SK-N-SH (cell line): ENCODE data around the gene ZC3H4. TPM values are rescaled to one million over a fixed set of nuclear protein-coding genes. Genes with fewer than 3 reads are reported as not detected.

ENCODE experiments used
- CTCF ChIA-PET: fragments of 300-600, 350-600 bp; formaldehyde crosslinking; extraction: SDS; loops from one replicate; lab custom pipeline; 2021; lab: Yijun Ruan, JAX
- POLR2A ChIA-PET: fragments of 350-600 bp; sonication (Branson Sonifier 250); formaldehyde crosslinking; extraction: SDS; loops from one replicate; lab custom pipeline; 2020; ENCODE audit warnings: antibody characterized with exemption, inconsistent platforms; lab: Yijun Ruan, JAX
- DNase-seq: peaks from one replicate; pipeline ENCODE4 v3.0.0; 2012
- H2AFZ ChIP-seq: fragments of 200-600 bp; sonication (generic); 2 replicates; pipeline ENCODE4 v1.8.1; 2016; ENCODE audit warnings: antibody characterized with exemption, mild to moderate bottlenecking, low read depth
- H3F3A ChIP-seq: fragments of 200-600 bp; sonication (generic); replicated peaks from 2 replicates; pipeline ENCODE3; 2016; ENCODE audit warnings: antibody characterized with exemption, mild to moderate bottlenecking; ENCODE audit not compliant: insufficient read depth
- H3K27ac ChIP-seq, 2 experiments: fragments of 200-500 bp in 1 of 2; fragments of 200-600 bp in 1 of 2; sonication (Bioruptor generic) in 1 of 2; sonication (generic), shearing (Covaris generic) in 1 of 2; 2 replicates each; pipeline versions ENCODE4 v1.5.1 to v1.6.1; 2014 to 2016; ENCODE audit warnings: low read depth in 2 of 2, inconsistent platforms in 1 of 2, low read length in 1 of 2, mild to moderate bottlenecking in 1 of 2, mixed read lengths in 1 of 2
- H3K27me3 ChIP-seq: fragments of 200-600 bp; sonication (generic), shearing (Covaris generic); 2 replicates; pipeline ENCODE4 v1.6.1; 2016; ENCODE audit warnings: mixed run types; ENCODE audit not compliant: insufficient read depth
- H3K36me3 ChIP-seq, 2 experiments: fragments of 200-500 bp in 1 of 2; fragments of 200-600 bp in 1 of 2; sonication (Bioruptor generic) in 1 of 2; sonication (generic) in 1 of 2; replicated peaks in 1 of 2; 2 replicates each; pipeline versions ENCODE3 to v1.5.1; 2014 to 2016; ENCODE audit warnings: low read length in 1 of 2, mild to moderate bottlenecking in 1 of 2; ENCODE audit not compliant: insufficient read depth in 2 of 2, control insufficient read depth in 1 of 2
- H3K4me1 ChIP-seq, 2 experiments: fragments of 200-500 bp in 1 of 2; fragments of 200-600 bp in 1 of 2; sonication (Bioruptor generic) in 1 of 2; sonication (generic), shearing (Covaris generic) in 1 of 2; 2 replicates each; pipeline versions ENCODE4 v1.5.1 to v1.6.1; 2014 to 2016; ENCODE audit warnings: low read depth in 1 of 2, low read length in 1 of 2, mixed run types in 1 of 2; ENCODE audit not compliant: insufficient read depth in 2 of 2, control insufficient read depth in 1 of 2
- H3K4me2 ChIP-seq: fragments of 200-600 bp; sonication (generic), shearing (Covaris generic); 2 replicates; pipeline ENCODE4 v1.6.1; 2017; ENCODE audit warnings: mixed run types
- H3K4me3 ChIP-seq, 2 experiments: fragments of 200-500 bp in 1 of 2; fragments of 200-600 bp in 1 of 2; sonication (Bioruptor generic) in 1 of 2; sonication (generic), shearing (Covaris generic) in 1 of 2; 2 replicates each; pipeline versions ENCODE4 v1.5.1 to v1.8.1; 2014 to 2016; ENCODE audit warnings: low read depth in 2 of 2, inconsistent platforms in 1 of 2, low read length in 1 of 2, mild to moderate bottlenecking in 1 of 2, mixed read lengths in 1 of 2, moderate library complexity in 1 of 2
- H3K79me2 ChIP-seq: fragments of 200-600 bp; sonication (generic); 2 replicates; pipeline ENCODE4 v1.8.1; 2017; ENCODE audit warnings: mild to moderate bottlenecking; ENCODE audit not compliant: insufficient read depth
- H3K9ac ChIP-seq: fragments of 200-600 bp; sonication (generic); 2 replicates; pipeline ENCODE4 v1.6.1; 2017; ENCODE audit warnings: mixed run types
- H3K9me2 ChIP-seq: fragments of 200-600 bp; sonication (generic); 2 replicates; pipeline ENCODE4 v1.6.1; 2017; ENCODE audit warnings: mixed run types
- H3K9me3 ChIP-seq: fragments of 200-600 bp; sonication (generic); 2 replicates; pipeline ENCODE4 v1.6.1; 2017; ENCODE audit warnings: mixed run types, mild to moderate bottlenecking, moderate library complexity
- H4K20me1 ChIP-seq: fragments of 200-600 bp; sonication (generic); 2 replicates; pipeline ENCODE4 v1.6.1; 2017; ENCODE audit warnings: mild to moderate bottlenecking, mixed run types; ENCODE audit not compliant: insufficient read depth
- ELF1 ChIP-seq: IDR thresholded peaks from 2 replicates; pipeline ENCODE4 v1.4.0; 2012
- EP300 ChIP-seq, 2 experiments: IDR thresholded peaks; 2 replicates each; pipeline versions ENCODE4 v1.4.0 to v1.6.1; 2012; ENCODE audit warnings: borderline replicate concordance in 1 of 2, low read depth in 1 of 2, low read length in 1 of 2
- FOXJ3 ChIP-seq: sonication (generic); formaldehyde crosslinking; IDR thresholded peaks from 2 replicates; pipeline ENCODE4 v1.5.1; 2020; ENCODE audit warnings: mild to moderate bottlenecking, missing genetic modification reagents
- FOXM1 ChIP-seq: IDR thresholded peaks from 2 replicates; pipeline ENCODE4 v1.4.0; 2012; ENCODE audit warnings: low read depth, mild to moderate bottlenecking
- GABPA ChIP-seq: IDR thresholded peaks from 2 replicates; pipeline ENCODE4 v1.4.0; 2012; ENCODE audit warnings: low read depth, mild to moderate bottlenecking
- GATA2 ChIP-seq: sonication (generic); formaldehyde crosslinking; IDR thresholded peaks from 2 replicates; pipeline ENCODE4 v1.5.0; 2020; ENCODE audit warnings: mild to moderate bottlenecking, missing genetic modification reagents
- JUND ChIP-seq: IDR thresholded peaks from 2 replicates; pipeline ENCODE4 v1.4.0; 2012
- MEF2A ChIP-seq: IDR thresholded peaks from 2 replicates; pipeline ENCODE4 v1.4.0; 2012; ENCODE audit warnings: low read depth, borderline replicate concordance
- NRF1 ChIP-seq: IDR thresholded peaks from 2 replicates; pipeline ENCODE4 v1.6.1; 2012; ENCODE audit warnings: low read depth, mild to moderate bottlenecking, low read length
- POLR2AphosphoS5 ChIP-seq: IDR thresholded peaks from 2 replicates; pipeline ENCODE4 v1.6.1; 2012; ENCODE audit warnings: low read depth, low read length
- RAD21 ChIP-seq: IDR thresholded peaks from 2 replicates; pipeline ENCODE4 v1.6.1; 2012; ENCODE audit warnings: mild to moderate bottlenecking, low read length
- SIN3A ChIP-seq: IDR thresholded peaks from 2 replicates; pipeline ENCODE4 v1.6.1; 2012; ENCODE audit warnings: low read depth, mild to moderate bottlenecking, low read length, moderate library complexity, borderline replicate concordance
- TAF1 ChIP-seq: IDR thresholded peaks from 2 replicates; pipeline ENCODE4 v1.6.1; 2012; ENCODE audit warnings: low read depth, mild to moderate bottlenecking, low read length, moderate library complexity, borderline replicate concordance
- YY1 ChIP-seq: IDR thresholded peaks from 2 replicates; pipeline ENCODE4 v1.4.0; 2012; ENCODE audit warnings: low read depth, mild to moderate bottlenecking
- WGBS: methylation state at CpG from one replicate; pipeline ENCODE4 v1.1.6; 2017; ENCODE audit warnings: low lambda C conversion rate; 5-methylcytosine and 5-hydroxymethylcytosine counted together
- polyA plus RNA-seq, 3 experiments: library from polyadenylated mRNA; depleted of rRNA; stranded (reverse); fragments of >200 nt; gene quantifications; 2 replicates each; pipeline ENCODE4 v1.2.3, GENCODE V29; 2012
- TF ChIP-seq, protein P1 (sequence below): IDR thresholded peaks from 2 replicates; pipeline ENCODE4 v1.4.0; 2012; ENCODE audit warnings: low read depth, borderline replicate concordance
- TF ChIP-seq, protein P2 (sequence below): IDR thresholded peaks from 2 replicates; pipeline ENCODE4 v1.4.0; 2012; ENCODE audit warnings: low read depth, borderline replicate concordance
- TF ChIP-seq, protein P3 (sequence below): IDR thresholded peaks from 2 replicates; pipeline ENCODE4; 2012

The ZC3H4 gene
- polyA plus RNA-seq, 1 of the 3 experiments (the other 2 are of a cell fraction): 7.6 TPM

DNA sequence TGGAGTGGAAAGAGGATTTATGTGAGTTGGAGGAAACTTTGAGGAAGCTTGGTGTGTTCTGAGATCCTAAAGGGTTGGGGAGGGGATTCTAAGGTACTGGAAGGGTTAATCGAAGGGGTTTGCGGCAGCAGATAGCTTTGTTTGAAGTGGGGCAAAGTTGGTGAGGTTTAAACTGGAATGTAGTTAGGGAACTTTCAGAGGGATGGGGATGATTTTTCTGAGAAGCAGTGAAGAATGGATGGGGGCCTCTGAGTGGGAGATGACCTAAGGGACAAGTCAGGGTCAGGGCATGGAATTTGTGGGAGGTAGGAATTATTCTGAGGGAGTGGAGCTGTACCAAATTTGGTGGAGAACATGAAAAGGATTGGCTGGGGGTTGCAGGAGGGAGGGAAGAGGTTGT lies 21.0 kb upstream of the ZC3H4 start:
- POLR2A ChIA-PET: no interaction called here
- Histone ChIP-seq H3K9me3 (no peaks in the 10 kb centered on the region), H4K20me1 (peaks cover 74% of the 10 kb centered on the region), H3K9ac (no peak overlapping the region), H3K4me3 (no peak overlapping the region), H2AFZ (no peak overlapping the region), H3K79me2 (peaks cover 88% of the 10 kb centered on the region)
- 87% methylated on average over 2 of the region's 2 CpGs for WGBS
- TF ChIP-seq ELF1 (no peak), RAD21 (no peak), FOXJ3 (CRISPR knock-in tag) (no peak), NRF1 (no peak), JUND (no peak), GATA2 (CRISPR knock-in tag) (no peak), FOXM1 (no peak), TAF1 (no peak)
- TF ChIP-seq, protein P1, sequence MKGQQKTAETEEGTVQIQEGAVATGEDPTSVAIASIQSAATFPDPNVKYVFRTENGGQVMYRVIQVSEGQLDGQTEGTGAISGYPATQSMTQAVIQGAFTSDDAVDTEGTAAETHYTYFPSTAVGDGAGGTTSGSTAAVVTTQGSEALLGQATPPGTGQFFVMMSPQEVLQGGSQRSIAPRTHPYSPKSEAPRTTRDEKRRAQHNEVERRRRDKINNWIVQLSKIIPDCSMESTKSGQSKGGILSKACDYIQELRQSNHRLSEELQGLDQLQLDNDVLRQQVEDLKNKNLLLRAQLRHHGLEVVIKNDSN: no peak
- TF ChIP-seq, protein P2, sequence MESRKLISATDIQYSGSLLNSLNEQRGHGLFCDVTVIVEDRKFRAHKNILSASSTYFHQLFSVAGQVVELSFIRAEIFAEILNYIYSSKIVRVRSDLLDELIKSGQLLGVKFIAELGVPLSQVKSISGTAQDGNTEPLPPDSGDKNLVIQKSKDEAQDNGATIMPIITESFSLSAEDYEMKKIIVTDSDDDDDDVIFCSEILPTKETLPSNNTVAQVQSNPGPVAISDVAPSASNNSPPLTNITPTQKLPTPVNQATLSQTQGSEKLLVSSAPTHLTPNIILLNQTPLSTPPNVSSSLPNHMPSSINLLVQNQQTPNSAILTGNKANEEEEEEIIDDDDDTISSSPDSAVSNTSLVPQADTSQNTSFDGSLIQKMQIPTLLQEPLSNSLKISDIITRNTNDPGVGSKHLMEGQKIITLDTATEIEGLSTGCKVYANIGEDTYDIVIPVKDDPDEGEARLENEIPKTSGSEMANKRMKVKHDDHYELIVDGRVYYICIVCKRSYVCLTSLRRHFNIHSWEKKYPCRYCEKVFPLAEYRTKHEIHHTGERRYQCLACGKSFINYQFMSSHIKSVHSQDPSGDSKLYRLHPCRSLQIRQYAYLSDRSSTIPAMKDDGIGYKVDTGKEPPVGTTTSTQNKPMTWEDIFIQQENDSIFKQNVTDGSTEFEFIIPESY: no peak
- TF ChIP-seq, all 33 proteins: peak for 0
- no peaks in the 10 kb centered on the region for H3K9me2 ChIP-seq
- H3K4me2 ChIP-seq: peak overlapping the region; percentile 57
- CTCF ChIA-PET: interaction anchor here (0.9 to 1.6 kb wide), 4 partner anchors 9 to 110 kb away, joined by 4 to 11 read pairs (median 6); no protein-coding TSS in a partner anchor
- no peaks in the 10 kb centered on the region for H3F3A ChIP-seq
- no peak for DNase-seq
- H3K27me3 ChIP-seq: no peaks in the 10 kb centered on the region
- peaks cover 0 to 11% of the 10 kb centered on the region in 2 experiments for H3K36me3 ChIP-seq
- H3K4me1 ChIP-seq: peaks cover 2 to 18% of the 10 kb centered on the region in 2 experiments; a peak in 3 of 4 replicates
- peak overlapping the region in 1 of 2 experiments; percentile 38; a peak in 1 of 4 replicates for H3K27ac ChIP-seq

DNA sequence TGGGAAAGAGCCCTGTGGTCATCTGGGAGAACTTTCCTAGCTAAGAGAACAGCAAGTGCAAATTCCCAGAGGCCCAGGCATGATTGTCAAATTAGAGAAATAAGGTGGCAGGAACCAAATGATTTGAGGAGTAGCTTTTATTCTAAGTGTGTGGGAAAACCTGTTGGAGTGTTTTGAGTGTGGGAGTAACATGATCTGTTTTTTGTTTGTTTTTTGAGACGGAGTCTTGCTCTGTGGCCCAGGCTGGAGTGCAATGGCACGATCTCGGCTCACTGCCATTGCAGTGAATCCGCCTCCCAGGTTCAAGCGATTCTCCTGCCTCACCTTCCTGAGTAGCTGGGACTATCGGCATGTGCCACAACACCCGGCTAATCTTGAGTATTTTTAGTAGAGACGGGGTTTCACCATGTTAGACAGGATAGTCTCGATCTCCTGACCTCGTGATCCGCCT lies 19.5 kb upstream of the ZC3H4 start:
- Histone ChIP-seq H3K79me2 (peaks cover 73% of the 10 kb centered on the region), H3K9ac (no peak overlapping the region), H3K9me2 (no peaks in the 10 kb centered on the region), H3F3A (no peaks in the 10 kb centered on the region), H3K27ac (no peak overlapping the region), H3K4me2 (peak overlapping the region; percentile 87; the same call in 1 of the 2 replicates), H4K20me1 (peaks cover 62% of the 10 kb centered on the region), H3K27me3 (no peaks in the 10 kb centered on the region), H3K36me3 (peaks cover 0 to 11% of the 10 kb centered on the region in 2 experiments), H3K4me1 (peaks cover 2 to 18% of the 10 kb centered on the region in 2 experiments; a peak in 3 of 4 replicates), H2AFZ (no peak overlapping the region), H3K4me3 (no peak overlapping the region), H3K9me3 (no peaks in the 10 kb centered on the region)
- 91% methylated on average over 11 of the region's 11 CpGs for WGBS
- no peak for DNase-seq
- no peak for TF ChIP-seq EP300 (IDR thresholded peaks at IDR 0.05; ENCODE audit: borderline replicate concordance in 1 of 2, low read depth in 1 of 2, low read length in 1 of 2)
- TF ChIP-seq MEF2A: no peak
- TF ChIP-seq SIN3A: no peak
- TF ChIP-seq ELF1: no peak
- TF ChIP-seq, protein P2: no peak
- TF ChIP-seq POLR2AphosphoS5: no peak
- no peak for TF ChIP-seq GATA2 (CRISPR knock-in tag)
- no peak for TF ChIP-seq GABPA
- no peak for TF ChIP-seq YY1
- TF ChIP-seq, protein P3, sequence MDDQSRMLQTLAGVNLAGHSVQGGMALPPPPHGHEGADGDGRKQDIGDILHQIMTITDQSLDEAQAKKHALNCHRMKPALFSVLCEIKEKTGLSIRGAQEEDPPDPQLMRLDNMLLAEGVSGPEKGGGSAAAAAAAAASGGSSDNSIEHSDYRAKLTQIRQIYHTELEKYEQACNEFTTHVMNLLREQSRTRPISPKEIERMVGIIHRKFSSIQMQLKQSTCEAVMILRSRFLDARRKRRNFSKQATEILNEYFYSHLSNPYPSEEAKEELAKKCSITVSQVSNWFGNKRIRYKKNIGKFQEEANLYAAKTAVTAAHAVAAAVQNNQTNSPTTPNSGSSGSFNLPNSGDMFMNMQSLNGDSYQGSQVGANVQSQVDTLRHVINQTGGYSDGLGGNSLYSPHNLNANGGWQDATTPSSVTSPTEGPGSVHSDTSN: no peak
- ChIA-PET POLR2A (no interaction called here), CTCF (interaction anchor here (0.7 to 2.0 kb wide), 6 partner anchors 47 to 120 kb away, joined by 3 to 10 read pairs (median 3); no protein-coding TSS in a partner anchor)
